CD14-positive monocyte (primary cell): ENCODE measurements around the gene SASH3. TPM values are rescaled to one million over a fixed set of nuclear protein-coding genes. Genes with fewer than 3 reads are reported as not detected.

ENCODE experiments used
- DNase-seq, 3 donors: peaks; one replicate each; pipeline ENCODE4 v3.0.0-alpha.2; 2011 to 2022
- H2AFZ ChIP-seq: 2 replicates; pipeline ENCODE4 v1.6.0; 2012; ENCODE audit warnings: mild to moderate bottlenecking, low read depth, low read length, inconsistent platforms; ENCODE audit not compliant: insufficient read depth, poor library complexity, severe bottlenecking
- H3K27ac ChIP-seq, 2 donors: 1 replicate in 1 of 2; 2 replicates in 1 of 2; pipeline ENCODE4 v1.5.1; 2012 to 2013; ENCODE audit warnings: low read length in 2 of 2, control low read depth in 1 of 2, inconsistent platforms in 1 of 2, low read depth in 1 of 2, mild to moderate bottlenecking in 1 of 2
- H3K27me3 ChIP-seq, 2 donors: one replicate each; pipeline versions ENCODE4 v1.6.0 to v1.6.1; 2011 to 2013; ENCODE audit warnings: low read length in 2 of 2; ENCODE audit not compliant: control insufficient read depth in 2 of 2, insufficient read depth in 2 of 2
- H3K36me3 ChIP-seq, 2 donors: replicated peaks in 1 of 2; 1 replicate in 1 of 2; 2 replicates in 1 of 2; pipeline versions ENCODE4 v1.5.1 to v1.6.1; 2012 to 2013; ENCODE audit warnings: low read length in 2 of 2, control low read depth in 1 of 2, inconsistent platforms in 1 of 2, mild to moderate bottlenecking in 1 of 2; ENCODE audit not compliant: insufficient read depth in 2 of 2, control insufficient read depth in 1 of 2
- H3K4me1 ChIP-seq, 2 donors: 1 replicate in 1 of 2; 2 replicates in 1 of 2; pipeline versions ENCODE4 v1.5.1 to v1.6.1; 2012 to 2013; ENCODE audit warnings: low read length in 2 of 2, control low read depth in 1 of 2, inconsistent platforms in 1 of 2, mild to moderate bottlenecking in 1 of 2, moderate library complexity in 1 of 2; ENCODE audit not compliant: insufficient read depth in 2 of 2, control insufficient read depth in 1 of 2
- H3K4me2 ChIP-seq: replicated peaks from 2 replicates; pipeline ENCODE3; 2012; ENCODE audit warnings: low read length, moderate library complexity, mild to moderate bottlenecking; ENCODE audit not compliant: poor library complexity, severe bottlenecking; ENCODE audit errors: extremely low read depth
- H3K4me3 ChIP-seq, 3 experiments: fragments of 200-600 bp in 1 of 3; sonication (generic) in 1 of 3; replicated peaks in 1 of 3; 1 replicate in 2 of 3; 2 replicates in 1 of 3; pipeline ENCODE4 v1.5.1; 2011 to 2013; ENCODE audit warnings: low read length in 3 of 3, mild to moderate bottlenecking in 3 of 3, control low read depth in 2 of 3, low read depth in 2 of 3, inconsistent platforms in 1 of 3, moderate library complexity in 1 of 3
- H3K79me2 ChIP-seq: 2 replicates; pipeline ENCODE4 v1.6.0; 2012; ENCODE audit warnings: mild to moderate bottlenecking, control low read depth, inconsistent platforms, low read length, moderate library complexity; ENCODE audit not compliant: insufficient read depth
- H3K9ac ChIP-seq: 2 replicates; pipeline ENCODE4 v1.6.0; 2017; ENCODE audit warnings: low read length, mild to moderate bottlenecking; ENCODE audit not compliant: insufficient read depth, poor library complexity, severe bottlenecking
- H3K9me3 ChIP-seq, 2 donors: replicated peaks in 1 of 2; 1 replicate in 1 of 2; 2 replicates in 1 of 2; pipeline versions ENCODE4 v1.5.1 to v1.6.1; 2012 to 2013; ENCODE audit warnings: low read length in 2 of 2, control low read depth in 1 of 2; ENCODE audit not compliant: control insufficient read depth in 1 of 2, insufficient read depth in 1 of 2
- H4K20me1 ChIP-seq: 2 replicates; pipeline ENCODE4 v1.6.0; 2012; ENCODE audit warnings: mild to moderate bottlenecking, low read length, control low read depth, moderate library complexity; ENCODE audit not compliant: insufficient read depth
- H3K27ac Mint-ChIP-seq, 7 donors: one replicate each; pipeline ENCODE4 v1.8.0; 2020; ENCODE audit warnings: mild to moderate bottlenecking in 7 of 7, mixed read lengths in 7 of 7, moderate library complexity in 6 of 7, inconsistent platforms in 2 of 7
- H3K27me3 Mint-ChIP-seq, 3 donors: one replicate each; pipeline ENCODE4 v1.8.0; 2021 to 2022; ENCODE audit warnings: low read depth in 3 of 3, mild to moderate bottlenecking in 3 of 3, mixed read lengths in 3 of 3, moderate library complexity in 3 of 3, inconsistent platforms in 1 of 3
- H3K36me3 Mint-ChIP-seq, 2 donors: one replicate each; pipeline ENCODE4 v1.8.0; 2020; ENCODE audit warnings: mixed read lengths in 2 of 2, inconsistent platforms in 1 of 2, mild to moderate bottlenecking in 1 of 2
- H3K4me1 Mint-ChIP-seq: one replicate; pipeline ENCODE4 v1.8.0; 2020; ENCODE audit warnings: mild to moderate bottlenecking, mixed read lengths
- H3K4me3 Mint-ChIP-seq, 2 donors: one replicate each; pipeline ENCODE4 v1.8.0; 2020; ENCODE audit warnings: mild to moderate bottlenecking in 2 of 2, mixed read lengths in 2 of 2, moderate library complexity in 1 of 2
- H3K9me3 Mint-ChIP-seq, 7 donors: one replicate each; pipeline ENCODE4 v1.8.0; 2020 to 2022; ENCODE audit warnings: mixed read lengths in 7 of 7, mild to moderate bottlenecking in 6 of 7, moderate library complexity in 6 of 7, inconsistent platforms in 2 of 7
- CTCF ChIP-seq: fragments of 200-600 bp; IDR thresholded peaks from one replicate; pipeline ENCODE4 v1.8.0; 2022; ENCODE audit warnings: antibody characterized with exemption, mild to moderate bottlenecking
- WGBS: methylation state at CpG from one replicate; pipeline ENCODE4 v1.1.5; 2013; ENCODE audit warnings: missing lambda C conversion rate; ENCODE audit not compliant: insufficient coverage; 5-methylcytosine and 5-hydroxymethylcytosine counted together
- intact Hi-C, 2 donors: fragments of 100-400 bp; cut with micrococcal nuclease; formaldehyde crosslinking; loops; one replicate each; pipeline versions ENCODE4 v1.15.0 to v1.15.1; 2023
- polyA plus RNA-seq, 3 donors: library from polyadenylated mRNA; depleted of rRNA in 1 of 3; unstranded in 2 of 3; stranded (reverse) in 1 of 3; fragments of 300-500 nt in 2 of 3; fragments of >200 nt in 1 of 3; fragmentation: Illumina TruSeq in 2 of 3; gene quantifications; 1 replicate in 2 of 3; 2 replicates in 1 of 3; pipeline ENCODE4 v1.2.3, GENCODE V29; 2012 to 2021

Gene SASH3
- polyA plus RNA-seq, 3 donors: 127 to 272 (median 179) TPM

- Mint-ChIP-seq H3K36me3 (peaks cover 3 to 10% of the 10 kb centered on the region in 2 donors), H3K27ac (peak overlapping the region; percentile 86 to 95 (median 92)), H3K9me3 (no peaks in the 10 kb centered on the region), H3K4me1 (peaks cover 52% of the 10 kb centered on the region), H3K4me3 (peak overlapping the region in 1 of 2 donors; percentile 35), H3K27me3 (peaks cover 0 to 9% (median 0%) of the 10 kb centered on the region in 3 donors)
- Histone ChIP-seq H3K27ac (peak overlapping the region; percentile 46 to 82), H2AFZ (no peak overlapping the region), H3K36me3 (no peaks in the 10 kb centered on the region), H4K20me1 (no peaks in the 10 kb centered on the region), H3K79me2 (no peaks in the 10 kb centered on the region), H3K27me3 (no peaks in the 10 kb centered on the region), H3K4me2 (peak overlapping the region; percentile 20), H3K9ac (no peak overlapping the region), H3K4me3 (peak overlapping the region in 1 of 3 experiments; percentile 32), H3K4me1 (peaks cover 47 to 50% of the 10 kb centered on the region in 2 donors), H3K9me3 (no peaks in the 10 kb centered on the region)
- no CpG with 5 or more reads among the region's 7 CpGs for WGBS
- peak; percentile 48 to 72 (median 60) for DNase-seq
- intact Hi-C loops: loop anchor here in 1 of 2 donors (5.0 kb wide), 1 partner anchor 52 kb away; no protein-coding TSS in a partner anchor
- TF ChIP-seq CTCF: no peak
Measured at GRCh38 chrX:129808829-129809796, 29.4 kb downstream of the SASH3 start.

- Histone ChIP-seq H3K4me3 (no peak overlapping the region), H3K79me2 (no peaks in the 10 kb centered on the region), H3K4me1 (peaks cover 34 to 38% of the 10 kb centered on the region in 2 donors), H3K4me2 (no peak overlapping the region), H3K27ac (no peak overlapping the region), H3K9me3 (no peaks in the 10 kb centered on the region), H4K20me1 (no peaks in the 10 kb centered on the region), H3K9ac (no peak overlapping the region), H2AFZ (no peak overlapping the region), H3K27me3 (no peaks in the 10 kb centered on the region), H3K36me3 (no peaks in the 10 kb centered on the region)
- no peak for TF ChIP-seq CTCF
- intact Hi-C loops: no loop called here
- no peak overlapping the region for H3K4me3 Mint-ChIP-seq
- peak overlapping the region in 3 of 7 donors; percentile 37 to 54 (median 43) for H3K27ac Mint-ChIP-seq
- DNase-seq: no peak
- peaks cover 0 to 5% (median 0%) of the 10 kb centered on the region in 3 donors for H3K27me3 Mint-ChIP-seq
- H3K36me3 Mint-ChIP-seq: peaks cover 0 to 7% of the 10 kb centered on the region in 2 donors
- no CpG with 5 or more reads among the region's 6 CpGs for WGBS
- peaks cover 38% of the 10 kb centered on the region for H3K4me1 Mint-ChIP-seq
- H3K9me3 Mint-ChIP-seq: peaks cover 0 to 3% (median 0%) of the 10 kb centered on the region in 7 donors
Measured at GRCh38 chrX:129813662-129814368, 34.1 kb downstream of the SASH3 start.
